HG02623 (cell line): Measurements from ENCODE around the gene MAP7.
"Not testable (repeated sequence)": the region's sequence is repeated elsewhere in the genome, so short reads cannot be mapped to it uniquely, and the experiment has no call there.

Experiments used
- ATAC-seq: cut with Tn5 transposase; IDR thresholded peaks from one replicate; pipeline ENCODE4 v1.9.1; 2021; ENCODE audit warnings: moderate library complexity; ENCODE audit not compliant: unreplicated experiment

Gene MAP7

DNA sequence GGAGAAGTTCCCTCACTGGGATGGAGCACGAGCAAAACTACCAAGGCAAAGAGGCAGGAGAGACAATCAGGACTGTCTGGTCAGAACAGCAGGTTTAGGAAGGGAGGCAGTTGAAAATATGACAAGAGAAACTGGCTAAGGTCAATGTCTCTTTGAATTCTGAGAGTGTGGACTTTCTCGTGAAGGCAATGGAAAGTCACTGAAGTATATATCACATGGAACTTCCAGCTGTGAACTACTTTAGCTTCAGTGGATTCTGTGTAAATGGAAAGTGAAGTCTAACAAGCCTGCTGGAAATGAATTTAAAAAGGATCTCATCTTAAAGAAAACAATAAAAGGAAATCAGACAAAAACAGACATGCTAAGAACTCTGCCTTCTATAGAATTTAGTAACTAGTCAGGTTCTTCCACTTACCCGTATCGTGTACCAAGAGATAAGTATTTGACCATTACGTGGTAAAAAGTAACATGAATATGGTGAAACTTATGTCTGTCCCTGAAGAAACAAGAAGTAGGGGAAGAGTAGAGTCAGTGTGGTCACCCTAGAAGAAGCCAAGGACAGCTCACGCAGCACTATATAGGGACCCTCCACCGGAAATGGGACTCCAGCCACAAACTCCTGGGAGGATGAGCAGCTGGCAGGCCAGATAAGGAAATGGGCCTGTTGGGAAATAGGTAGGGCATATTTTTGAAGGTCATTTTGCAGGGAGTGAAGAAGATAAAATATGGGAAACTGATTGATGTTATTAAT, 123.4 kb downstream of the MAP7 start:
- ATAC-seq, result no peak

DNA sequence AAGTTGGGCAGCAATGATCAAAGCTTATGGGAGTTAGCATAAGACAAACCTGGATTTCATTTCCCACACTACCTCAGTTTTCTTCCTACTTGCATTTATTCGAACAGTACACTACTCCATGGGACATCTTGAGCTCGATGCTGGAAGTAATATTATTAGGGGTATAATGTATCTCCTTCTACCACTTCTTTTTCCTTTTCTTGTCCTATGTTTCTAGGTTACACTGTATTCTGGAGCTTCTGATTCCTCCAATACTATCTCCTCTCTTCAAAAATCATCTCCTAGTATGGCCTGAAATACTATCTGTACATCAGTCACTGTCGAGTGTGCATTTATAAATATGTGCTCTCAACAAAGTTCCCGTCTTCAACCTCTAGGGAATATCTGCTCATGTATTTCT, 124.4 kb downstream of the MAP7 start:
- no peak for ATAC-seq

DNA sequence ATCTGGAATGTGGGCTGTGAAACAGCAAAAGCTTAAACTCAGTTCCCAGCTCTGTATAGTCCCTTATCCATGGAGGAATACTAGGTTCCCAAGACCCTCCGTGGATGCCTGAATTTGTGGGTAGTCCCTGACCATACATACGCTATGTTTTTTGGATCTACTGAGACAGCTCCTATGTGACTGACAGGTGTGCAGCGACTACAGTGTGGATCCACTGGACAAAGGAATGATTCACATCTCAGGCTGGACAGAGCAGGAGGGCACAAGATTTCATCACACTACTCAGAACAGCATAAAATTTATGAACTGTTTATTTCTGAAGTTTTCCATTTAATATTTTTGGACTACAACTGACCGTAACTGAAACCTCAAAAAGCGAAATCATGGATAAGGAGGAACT, 125.3 kb downstream of the MAP7 start:
- ATAC-seq, result no peak

DNA sequence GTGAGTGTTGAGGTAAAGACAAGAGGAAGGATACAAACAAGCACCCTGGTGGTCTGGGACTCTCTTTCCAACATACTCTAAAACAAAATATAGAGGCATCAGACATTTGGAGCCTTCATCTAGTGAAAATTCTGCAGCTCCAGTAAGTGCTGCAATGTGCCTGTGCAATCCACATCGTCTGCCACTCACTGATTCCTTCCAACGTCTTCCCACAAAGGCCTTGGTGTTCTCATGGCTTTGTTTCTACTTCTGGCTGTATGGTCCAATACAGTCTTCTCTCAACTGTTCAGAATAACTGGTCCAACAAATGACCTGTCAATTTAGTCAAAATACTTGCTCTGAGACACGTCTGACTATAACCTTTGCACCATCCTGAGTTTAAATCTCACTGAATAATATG, 125.8 kb downstream of the MAP7 start:
- no peak for ATAC-seq

DNA sequence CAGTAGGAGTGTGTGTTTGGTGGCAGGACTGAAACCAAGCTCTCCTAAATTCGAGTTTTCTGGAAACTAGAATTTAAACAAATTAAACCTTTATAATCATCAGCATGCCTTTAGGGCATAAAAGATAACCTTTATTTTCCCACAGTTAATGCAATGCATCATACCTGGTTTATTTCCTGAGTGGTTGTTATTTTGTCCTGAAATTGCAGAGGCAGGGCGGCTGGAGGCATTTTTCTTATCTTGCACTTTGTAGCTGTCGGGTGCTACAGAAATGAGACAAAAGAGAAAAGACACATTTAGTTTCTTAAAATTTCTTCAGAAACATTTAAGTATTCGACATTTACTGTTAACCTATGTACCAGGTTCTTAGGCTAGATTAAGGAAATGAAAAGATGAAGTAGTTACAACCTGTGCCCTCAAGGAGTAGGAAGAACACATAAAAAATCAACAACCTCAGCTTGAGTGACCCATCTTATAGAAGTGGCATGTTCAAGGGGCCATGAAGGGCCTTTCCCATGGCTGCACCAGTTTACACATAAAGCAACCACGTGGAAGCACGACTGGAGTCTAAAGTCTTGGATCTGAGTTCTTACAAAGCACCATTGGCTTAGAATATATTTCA, 128.6 kb downstream of the MAP7 start:
- no peak for ATAC-seq

DNA sequence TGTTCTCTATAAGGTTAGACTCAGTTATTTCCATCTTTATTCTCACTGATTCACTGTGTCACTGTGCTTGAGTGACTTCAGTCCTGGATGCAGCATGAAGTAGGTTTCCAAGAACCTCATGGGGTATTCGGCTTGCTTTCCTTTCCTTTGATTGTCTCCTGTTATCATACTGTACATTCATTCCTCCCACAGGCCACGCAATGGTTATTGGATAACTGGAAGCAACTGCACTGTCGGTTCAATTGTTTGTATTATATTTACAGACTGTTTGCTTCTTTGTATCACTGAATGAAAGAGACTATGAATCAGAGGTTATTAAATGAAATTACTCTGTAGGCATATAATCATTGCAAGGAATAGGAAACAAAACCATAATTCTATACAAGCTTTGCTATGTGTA, 129.4 kb downstream of the MAP7 start:
- no peak for ATAC-seq

DNA sequence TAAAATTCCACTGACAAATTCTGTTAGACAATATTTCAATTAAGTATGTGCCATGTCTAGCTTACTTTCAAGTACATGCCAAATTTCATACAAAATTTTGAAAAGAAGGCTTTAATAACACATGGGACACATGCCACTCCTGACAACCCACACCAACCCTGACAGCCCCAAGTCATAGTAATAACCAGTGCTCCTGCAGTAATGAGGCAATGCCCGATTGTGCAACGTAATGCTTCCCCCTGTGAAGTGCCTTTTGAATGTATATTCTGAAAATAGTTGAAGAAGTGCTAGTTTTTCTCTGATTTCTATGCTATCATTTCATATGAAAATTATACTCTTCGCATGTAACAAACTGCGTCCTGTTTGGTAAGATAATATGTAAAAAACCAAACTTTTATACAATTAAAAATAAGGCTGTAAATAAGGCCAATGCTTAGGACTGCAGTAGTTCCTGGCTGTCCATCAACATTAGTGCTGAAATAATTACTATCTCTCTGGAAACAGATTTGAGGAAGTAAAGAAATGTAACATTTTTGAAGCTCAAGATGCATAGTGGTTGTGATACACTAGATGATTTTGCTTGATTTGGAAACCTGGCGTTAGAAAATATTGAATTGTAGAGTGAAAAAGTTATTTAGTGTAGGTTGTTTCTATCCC, 134.7 kb downstream of the MAP7 start:
- ATAC-seq, result no peak

DNA sequence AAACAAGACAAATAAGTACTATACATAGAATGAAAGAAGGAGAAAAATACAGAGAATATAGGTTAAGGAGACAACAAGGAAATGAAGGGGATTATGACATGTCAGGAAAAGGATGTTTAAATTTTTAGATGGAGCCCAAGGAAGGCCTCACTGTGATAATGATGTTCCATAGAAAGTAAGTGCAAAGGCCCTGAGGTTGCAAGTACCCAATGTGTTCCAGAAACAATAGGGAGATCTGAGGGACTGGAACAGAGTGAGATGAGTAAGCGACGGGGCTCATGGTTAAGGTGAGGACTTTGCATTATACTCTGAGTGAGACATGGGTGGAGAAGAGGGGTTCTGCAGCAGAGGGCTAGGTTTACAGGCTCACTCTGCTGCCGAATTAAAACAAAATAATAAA, 137.8 kb downstream of the MAP7 start:
- no peak for ATAC-seq

DNA sequence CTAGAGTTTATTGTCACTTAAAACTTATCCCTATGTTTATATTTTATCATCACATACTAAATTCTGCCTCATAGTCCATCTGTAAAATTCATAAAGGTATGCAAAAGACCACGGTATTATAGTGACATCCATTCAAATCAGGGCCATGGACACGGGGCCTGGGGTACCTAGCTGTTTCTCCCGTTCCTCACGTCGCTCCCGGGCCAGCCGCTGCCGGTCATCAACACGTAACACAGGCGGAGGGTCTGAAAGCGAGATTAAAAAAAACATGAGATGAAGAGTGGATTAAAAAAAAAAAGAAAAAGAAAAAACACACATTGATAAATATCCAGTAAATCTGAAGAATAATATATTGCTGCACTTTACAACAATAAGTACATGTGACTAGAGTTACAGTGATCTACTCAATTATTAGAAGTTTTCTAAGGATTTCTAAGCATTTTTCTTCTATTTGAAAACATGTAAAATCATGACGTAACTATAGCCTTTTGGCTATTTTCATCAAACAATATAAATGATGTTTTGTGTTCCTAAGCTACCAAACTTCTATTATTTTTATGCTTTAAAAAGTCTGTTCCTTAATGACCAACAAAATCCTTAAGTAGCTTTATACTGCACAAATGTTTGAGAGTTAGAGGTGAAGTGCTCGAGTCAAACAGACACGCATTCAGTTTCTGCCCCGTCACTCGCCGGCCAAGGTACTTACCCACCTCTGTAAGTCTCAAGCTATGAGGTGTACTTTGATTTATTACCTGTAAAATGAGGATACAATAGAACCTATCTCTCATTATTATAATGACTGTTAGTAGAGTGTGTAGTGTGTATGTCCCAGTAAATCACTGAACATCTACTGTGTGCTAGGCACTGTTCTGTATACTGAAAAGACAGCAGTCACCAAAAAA, 138.5 kb downstream of the MAP7 start:
- ATAC-seq, result no peak

DNA sequence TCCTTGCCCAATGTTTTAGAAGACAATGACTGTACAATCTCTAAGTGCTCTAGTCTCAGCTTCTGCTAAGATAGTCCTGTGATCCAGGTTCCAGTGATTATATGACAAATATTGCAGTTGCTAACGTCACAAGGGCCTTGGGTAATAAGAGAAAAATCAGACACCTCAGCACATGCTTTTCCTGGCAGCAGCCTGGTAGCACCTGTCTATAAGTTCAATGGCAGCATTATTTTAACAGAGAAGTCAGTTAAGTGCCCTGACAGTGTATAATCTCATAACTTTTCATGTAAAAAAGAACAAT, 139.2 kb downstream of the MAP7 start:
- no peak for ATAC-seq

DNA sequence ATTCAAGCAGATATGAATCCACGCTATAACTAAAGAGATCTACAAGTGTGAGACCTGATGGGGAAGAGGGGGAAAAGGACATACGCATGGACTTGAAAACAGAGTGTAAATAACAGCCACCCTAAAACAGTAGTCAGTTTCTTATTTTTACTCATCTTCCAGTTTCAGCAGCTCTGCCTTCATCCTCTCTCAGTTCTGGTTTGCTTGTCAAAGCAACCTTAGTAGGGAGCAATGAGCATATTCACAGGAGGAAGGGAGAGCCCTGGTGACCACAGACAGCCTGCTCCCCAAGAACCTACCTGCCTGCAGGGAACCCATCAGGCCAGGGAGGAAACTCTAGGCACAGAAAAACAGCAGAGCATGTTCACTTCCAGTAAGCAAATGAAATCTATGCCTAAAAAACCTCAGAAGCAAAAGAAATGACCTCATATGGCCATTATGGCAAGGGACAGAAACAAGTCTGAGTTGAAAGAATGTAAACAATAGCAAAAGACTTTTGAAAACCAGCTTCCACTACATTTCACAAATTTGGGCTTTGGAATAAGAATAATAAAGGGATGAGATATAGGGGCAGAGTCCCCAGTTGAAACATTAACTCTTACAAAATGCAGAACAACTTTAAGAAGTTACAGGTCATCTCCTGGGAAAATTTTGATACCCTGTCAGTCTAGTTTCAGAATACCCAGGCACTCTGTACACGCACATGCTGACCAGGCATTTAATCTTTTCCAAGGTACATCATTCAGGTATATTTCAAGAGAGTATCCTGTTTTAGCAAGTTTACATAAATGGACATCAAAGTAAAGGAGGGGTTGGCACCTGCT, 139.8 kb downstream of the MAP7 start:
- ATAC-seq, result peak; percentile 71

DNA sequence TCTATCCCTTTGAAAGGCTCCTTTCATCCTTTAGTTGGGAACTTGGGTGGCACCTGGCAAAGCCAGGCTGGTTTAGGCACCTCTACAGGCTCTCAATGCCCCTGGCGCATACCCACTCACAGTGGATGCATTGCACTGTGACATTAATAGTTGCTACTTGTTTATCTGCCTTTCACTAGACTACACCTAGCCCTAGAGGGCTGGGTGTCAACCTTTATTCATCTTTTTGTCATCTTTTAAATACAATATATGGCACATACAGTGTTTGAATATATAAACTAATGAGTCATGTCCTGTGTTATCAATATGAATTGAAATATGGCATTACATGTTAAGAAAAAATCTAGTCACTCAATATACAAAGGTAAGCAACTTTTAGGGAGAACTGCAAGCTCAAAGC, 140.6 kb downstream of the MAP7 start:
- ATAC-seq, result no peak

DNA sequence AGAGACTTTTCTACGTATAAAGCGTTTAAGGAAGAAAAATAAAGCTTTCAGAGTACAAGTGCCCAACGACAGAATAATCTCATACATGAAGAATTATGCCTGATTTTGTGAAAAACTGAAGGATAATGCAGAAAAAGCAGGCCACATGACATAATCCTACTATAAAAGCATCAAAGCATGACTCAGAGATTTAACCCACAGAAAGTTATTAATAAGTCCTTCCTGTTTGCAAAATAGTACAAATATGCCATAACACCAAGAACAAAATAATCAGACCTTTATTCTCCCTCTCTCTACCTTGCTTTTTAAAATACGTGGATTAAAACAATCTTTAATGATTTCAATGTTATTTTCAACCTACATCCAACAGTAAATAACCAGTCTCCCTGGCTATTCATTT, 142.0 kb downstream of the MAP7 start:
- ATAC-seq, result no peak

DNA sequence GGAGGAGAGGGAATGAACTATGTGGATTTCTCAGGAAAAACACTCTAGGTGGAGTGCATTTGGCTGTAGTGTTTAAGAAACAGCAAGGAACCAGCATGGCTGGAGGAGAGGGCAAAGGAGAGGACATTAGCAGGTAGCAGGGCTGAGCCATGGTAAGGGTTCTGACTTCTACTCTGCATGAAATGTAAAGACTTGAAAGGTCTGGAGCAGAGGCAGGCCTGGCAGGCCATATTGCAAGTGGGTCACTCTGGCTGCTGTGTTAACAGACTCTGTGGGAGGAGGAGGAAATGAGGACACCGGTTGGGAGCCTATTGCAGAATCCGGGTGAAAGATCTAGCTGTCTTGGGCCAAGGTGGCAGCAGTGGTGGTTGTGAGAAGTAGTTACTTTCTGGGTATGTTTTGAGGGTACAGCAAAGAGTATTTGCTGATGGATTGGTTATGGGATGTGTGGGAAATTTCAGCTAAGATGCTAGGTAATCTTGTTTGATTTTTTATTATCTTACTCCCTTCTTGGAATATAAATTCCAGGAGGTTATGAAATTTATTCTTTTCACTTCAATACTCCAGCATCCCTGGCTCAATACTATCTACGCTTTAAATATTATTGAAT, 144.7 kb downstream of the MAP7 start:
- ATAC-seq, result no peak

DNA sequence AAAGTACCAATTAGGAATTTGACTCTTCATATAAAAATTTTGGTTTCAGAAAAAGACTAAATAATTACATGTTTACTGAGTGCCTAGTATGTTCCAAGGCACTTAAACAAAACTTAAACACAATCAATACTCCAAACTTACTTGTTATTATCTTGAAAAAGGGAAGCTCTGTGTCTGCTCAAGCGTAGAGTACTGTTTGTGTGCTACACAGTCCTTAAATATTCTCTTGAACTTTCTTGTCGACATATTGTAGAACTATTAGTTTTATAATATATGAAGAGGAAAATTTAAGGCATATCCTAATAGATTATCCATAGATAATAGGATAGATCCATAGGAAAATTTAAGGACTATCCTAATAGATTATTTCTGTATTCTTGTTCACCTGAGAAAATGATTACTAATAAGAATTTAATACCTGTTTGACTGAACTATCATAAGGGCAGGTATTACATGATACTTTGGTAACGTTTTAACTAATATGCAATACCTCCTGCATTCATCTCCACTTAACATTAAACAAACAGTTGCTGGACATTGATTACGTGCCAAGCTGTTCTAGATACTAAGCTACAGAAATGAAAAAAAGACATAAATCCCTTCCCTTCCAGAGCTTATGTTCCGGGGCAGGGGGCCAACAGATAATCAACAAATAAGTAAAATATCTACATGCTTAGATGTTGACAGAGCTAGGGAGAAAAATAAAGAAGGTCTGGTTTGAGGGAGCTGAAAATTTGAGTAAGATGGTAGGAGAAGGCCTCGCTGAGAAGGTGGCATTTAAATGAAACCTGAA, 145.4 kb downstream of the MAP7 start:
- no peak for ATAC-seq

DNA sequence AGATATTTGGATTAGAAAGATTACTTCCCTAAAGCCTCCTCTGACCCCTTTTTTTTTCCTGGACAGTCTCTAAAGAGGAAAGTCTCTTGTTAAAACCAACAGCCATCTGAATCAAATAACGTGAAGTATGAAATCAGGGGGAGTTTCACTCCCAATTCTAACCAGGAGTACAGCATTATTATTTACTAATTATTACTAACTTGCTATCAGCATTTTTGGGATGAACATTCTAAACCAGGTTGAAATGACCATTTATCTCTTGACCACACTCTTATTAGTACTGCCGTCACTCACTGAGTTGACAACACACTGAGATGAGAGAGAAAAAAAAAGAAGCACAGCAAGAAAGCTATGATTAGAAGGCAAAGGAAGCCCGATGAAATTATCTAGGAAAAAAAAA, 146.2 kb downstream of the MAP7 start:
- ATAC-seq, result no peak

DNA sequence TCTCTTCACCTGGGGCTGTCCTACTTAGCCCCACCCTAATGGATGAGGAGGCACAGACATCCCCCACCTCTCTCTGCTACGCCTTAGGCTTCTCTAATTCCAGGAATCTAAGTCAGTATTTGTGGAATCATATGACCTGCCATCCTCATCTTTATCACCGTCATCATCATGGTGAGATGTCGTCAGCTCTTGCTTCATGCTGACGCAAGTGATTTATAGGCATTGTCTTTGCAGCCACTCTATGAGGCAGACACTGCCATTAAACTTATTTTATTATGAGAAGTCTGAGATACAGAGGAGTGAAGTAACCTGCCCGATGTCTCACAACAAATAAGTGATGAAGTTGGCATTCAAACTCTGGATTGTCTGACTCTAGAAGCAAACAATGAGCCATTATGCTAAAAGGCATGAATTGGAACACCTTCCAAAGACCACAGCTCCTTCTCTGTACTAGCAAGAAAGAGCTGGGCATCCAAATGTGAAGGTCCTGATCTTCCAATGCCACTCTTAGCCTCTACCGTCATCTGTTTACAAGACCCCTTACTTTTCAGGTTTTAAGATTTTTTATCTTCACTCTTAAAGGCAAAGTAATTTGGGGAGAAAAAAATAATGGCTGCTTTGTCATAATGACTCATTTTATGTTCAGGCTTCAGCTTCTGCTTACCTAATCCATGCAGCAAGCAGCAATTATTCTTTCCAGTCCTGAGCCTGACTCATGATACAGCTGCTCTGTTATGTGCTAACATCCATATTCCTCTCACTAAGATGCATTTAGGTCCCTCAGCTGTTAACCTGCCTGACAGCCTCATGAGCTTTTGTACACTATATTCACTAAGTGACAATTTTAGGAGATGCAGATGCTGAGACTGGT, 146.9 kb downstream of the MAP7 start:
- no peak for ATAC-seq

DNA sequence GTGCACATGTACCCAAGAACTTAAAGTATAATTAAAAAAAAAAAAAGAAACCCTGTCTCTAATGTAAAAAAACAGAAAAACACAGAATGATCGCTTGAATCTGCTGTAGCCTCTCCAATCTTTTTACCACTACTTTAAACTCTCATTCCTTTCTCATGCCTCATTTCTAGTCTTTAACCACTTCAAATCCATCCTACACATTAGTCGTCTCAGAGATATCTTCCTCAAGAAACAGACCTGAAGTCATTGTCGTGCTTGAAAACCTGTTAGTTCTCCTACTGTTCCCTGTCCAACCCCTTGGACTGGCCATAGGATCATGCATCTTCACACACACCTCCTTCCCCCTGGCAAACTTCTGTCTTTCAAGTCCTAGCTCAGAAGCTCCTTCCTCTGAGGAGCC, 148.5 kb downstream of the MAP7 start:
- ATAC-seq, result no peak

DNA sequence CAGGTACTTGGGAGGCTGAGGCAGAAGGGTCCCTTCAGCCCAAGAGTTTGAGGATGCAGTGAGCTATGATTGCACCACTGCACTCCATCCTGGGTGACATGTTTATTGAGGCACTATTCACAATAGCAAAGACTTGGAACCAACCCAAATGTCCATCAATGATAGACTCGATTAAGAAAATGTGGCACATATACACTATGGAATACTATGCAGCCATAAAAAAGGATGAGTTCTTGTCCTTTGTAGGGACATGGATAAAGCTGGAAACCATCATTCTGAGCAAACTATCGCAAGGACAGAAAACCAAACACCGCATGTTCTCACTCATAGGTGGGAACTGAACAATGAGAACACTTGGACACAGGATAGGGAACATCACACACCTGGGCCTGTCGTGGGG, 149.0 kb downstream of the MAP7 start:
- ATAC-seq, result not testable (repeated sequence)
